Duodenal mucosa (tissue), 2 donors: ENCODE results near the gene C1GALT1.
"Not testable (repeated sequence)": the region's sequence is repeated elsewhere in the genome, so short reads cannot be mapped to it uniquely, and the experiment has no call there.

ENCODE experiments used
- H3K27ac ChIP-seq: one replicate; pipeline ENCODE4 v1.7.0; 2013; ENCODE audit warnings: low read depth, low read length
- H3K27me3 ChIP-seq, 2 donors: one replicate each; pipeline ENCODE4 v1.7.0; 2013; ENCODE audit warnings: low read length in 2 of 2, control low read depth in 1 of 2; ENCODE audit not compliant: insufficient read depth in 2 of 2, control insufficient read depth in 1 of 2
- H3K36me3 ChIP-seq, 2 donors: one replicate each; pipeline ENCODE4 v1.7.0; 2013; ENCODE audit warnings: low read length in 2 of 2, control low read depth in 1 of 2; ENCODE audit not compliant: insufficient read depth in 2 of 2, control insufficient read depth in 1 of 2
- H3K4me1 ChIP-seq, 2 donors: one replicate each; pipeline ENCODE4 v1.7.0; 2013; ENCODE audit warnings: low read length in 2 of 2, control low read depth in 1 of 2; ENCODE audit not compliant: insufficient read depth in 2 of 2, control insufficient read depth in 1 of 2
- H3K4me3 ChIP-seq, 2 donors: one replicate each; pipeline ENCODE4 v1.7.0; 2013; ENCODE audit warnings: low read length in 2 of 2, low read depth in 1 of 2
- H3K9ac ChIP-seq, 2 donors: one replicate each; pipeline ENCODE4 v1.7.0; 2013; ENCODE audit warnings: low read length in 2 of 2, low read depth in 1 of 2
- H3K9me3 ChIP-seq, 2 donors: one replicate each; pipeline ENCODE4 v1.7.0; 2013; ENCODE audit warnings: low read length in 2 of 2, control low read depth in 1 of 2; ENCODE audit not compliant: control insufficient read depth in 1 of 2

C1GALT1 gene

DNA sequence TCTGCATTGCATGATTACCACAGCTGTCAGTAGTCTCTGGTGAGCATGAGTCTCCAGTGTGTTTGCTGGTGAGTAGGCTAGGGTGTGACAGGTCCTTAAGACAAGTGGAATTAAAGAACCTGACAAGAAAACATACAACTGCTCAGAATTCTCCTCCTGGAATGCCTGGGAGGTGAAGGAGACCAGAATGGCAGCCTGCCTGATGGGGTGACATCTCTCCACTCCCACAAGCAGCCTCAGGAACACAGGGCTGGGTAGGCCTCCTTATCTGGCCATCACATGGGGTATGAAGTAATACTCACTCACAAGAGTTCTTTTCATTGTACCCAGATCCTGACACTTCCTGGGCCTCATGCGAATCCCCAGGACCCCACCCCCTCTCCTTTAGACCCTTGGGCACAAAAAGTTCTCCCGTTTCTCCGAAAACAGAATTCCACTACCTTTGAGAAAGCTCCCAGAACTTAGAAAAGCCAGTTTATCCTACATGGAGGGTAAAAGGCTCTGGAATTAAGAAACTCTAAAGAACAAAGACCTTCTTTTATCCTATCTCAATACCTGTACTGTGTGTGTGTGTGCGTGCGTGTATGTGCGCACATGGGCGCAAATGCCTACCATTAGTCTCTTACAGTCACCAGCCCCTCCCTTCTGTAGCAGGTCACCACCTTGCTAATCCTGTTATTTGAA lies 33.4 kb upstream of the C1GALT1 start:
- no peaks in the 10 kb centered on the region for H3K27me3 ChIP-seq
- no peak overlapping the region for H3K4me3 ChIP-seq
- no peaks in the 10 kb centered on the region for H3K36me3 ChIP-seq
- no peaks in the 10 kb centered on the region for H3K9me3 ChIP-seq
- H3K9ac ChIP-seq: no peak overlapping the region
- peaks cover 0 to 12% of the 10 kb centered on the region in 2 donors for H3K4me1 ChIP-seq
- no peak overlapping the region for H3K27ac ChIP-seq

DNA sequence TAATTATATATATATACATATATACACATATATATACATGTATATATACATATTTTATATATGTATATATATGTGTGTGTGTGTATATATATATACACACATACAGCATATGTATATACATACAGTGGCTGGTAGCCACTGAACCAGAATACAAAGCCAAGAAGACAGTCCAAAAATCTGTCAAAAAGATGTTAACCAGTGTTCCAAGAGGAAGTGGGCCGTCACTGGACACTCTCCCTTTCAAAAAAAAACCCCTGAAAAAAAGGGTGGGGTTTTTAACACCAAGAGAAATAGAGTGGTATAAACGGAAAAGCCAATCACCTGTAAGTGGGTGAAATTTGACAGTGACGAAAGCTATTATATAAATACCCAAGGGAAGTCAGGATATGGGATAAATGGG lies 31.1 kb upstream of the C1GALT1 start:
- no peak overlapping the region for H3K9ac ChIP-seq
- no peaks in the 10 kb centered on the region for H3K36me3 ChIP-seq
- no peaks in the 10 kb centered on the region for H3K27me3 ChIP-seq
- H3K27ac ChIP-seq: no peak overlapping the region
- H3K4me3 ChIP-seq: no peak overlapping the region
- H3K9me3 ChIP-seq: no peaks in the 10 kb centered on the region
- peaks cover 0 to 12% of the 10 kb centered on the region in 2 donors for H3K4me1 ChIP-seq

DNA sequence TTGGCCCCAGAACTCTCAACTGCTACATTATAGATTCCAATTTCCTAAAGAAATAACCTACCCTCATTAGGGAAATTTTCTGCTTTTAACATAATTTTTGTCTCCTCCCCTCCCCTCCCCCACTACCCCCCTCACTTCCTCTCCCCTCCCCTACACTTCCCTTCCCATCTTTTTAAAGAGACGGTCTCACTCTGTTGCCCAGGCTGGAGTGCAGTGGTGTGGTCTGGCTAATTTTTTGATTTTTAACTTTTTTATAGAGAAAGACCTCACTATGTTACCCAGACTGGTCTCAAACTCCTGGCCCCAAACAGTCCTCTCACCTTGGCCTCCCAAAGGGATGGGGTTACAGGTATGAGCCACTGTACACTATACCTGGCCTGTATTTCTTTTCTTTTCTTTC lies 30.5 kb upstream of the C1GALT1 start:
- no peaks in the 10 kb centered on the region for H3K36me3 ChIP-seq

DNA sequence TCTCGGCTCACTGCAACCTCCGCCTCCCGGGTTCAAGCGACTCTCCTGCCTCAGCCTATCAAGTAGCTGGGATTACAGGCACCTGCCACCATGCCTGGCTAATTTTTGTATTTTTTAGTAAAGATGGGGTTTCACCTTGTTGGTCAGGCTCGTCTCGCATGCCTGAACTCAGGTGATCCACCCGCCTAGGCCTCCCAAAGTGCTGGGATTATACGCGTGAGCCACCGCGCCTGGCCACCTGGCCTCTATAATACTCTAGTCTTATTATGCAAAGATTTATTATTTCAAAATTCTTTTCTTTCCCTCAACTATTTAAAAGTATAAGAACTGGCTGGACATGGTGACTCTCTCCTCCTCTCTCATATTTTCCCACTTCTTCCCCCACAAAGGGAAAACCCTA lies 30.0 kb upstream of the C1GALT1 start:
- Histone ChIP-seq H3K27me3 (no peaks in the 10 kb centered on the region), H3K36me3 (no peaks in the 10 kb centered on the region), H3K27ac (no peak overlapping the region), H3K4me3 (no peak overlapping the region), H3K9me3 (no peaks in the 10 kb centered on the region), H3K9ac (no peak overlapping the region), H3K4me1 (peaks cover 0 to 20% of the 10 kb centered on the region in 2 donors)

More for the DNA sequence above, 30.5 kb upstream of the C1GALT1 start:
- Histone ChIP-seq H3K9ac (no peak overlapping the region), H3K27me3 (no peaks in the 10 kb centered on the region), H3K27ac (no peak overlapping the region), H3K9me3 (no peaks in the 10 kb centered on the region), H3K4me1 (peaks cover 0 to 16% of the 10 kb centered on the region in 2 donors), H3K4me3 (no peak overlapping the region)

DNA sequence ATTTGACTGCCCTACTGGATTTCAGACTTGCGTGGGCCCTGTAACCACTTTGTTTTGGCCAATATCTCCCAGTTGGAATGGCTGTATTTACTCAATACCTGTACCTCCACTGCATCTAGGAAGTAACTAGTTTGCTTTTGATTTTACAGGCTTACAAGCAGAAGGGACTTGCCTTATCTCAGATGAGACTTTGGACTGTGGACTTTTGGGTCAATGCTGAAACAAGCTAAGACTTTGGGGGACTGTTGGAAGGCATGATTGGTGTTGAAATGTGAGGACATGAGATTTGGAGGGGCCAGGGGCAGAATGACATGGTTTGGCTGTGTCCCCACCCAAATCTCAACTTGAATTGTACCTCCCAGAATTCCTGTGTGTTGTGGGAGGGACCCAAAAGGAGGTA lies 28.0 kb upstream of the C1GALT1 start:
- not testable (repeated sequence) for H3K4me3 ChIP-seq, H3K9me3 ChIP-seq, H3K36me3 ChIP-seq, H3K9ac ChIP-seq, H3K27ac ChIP-seq, H3K27me3 ChIP-seq
- H3K4me1 ChIP-seq: peaks cover 0 to 19% of the 10 kb centered on the region in 2 donors

DNA sequence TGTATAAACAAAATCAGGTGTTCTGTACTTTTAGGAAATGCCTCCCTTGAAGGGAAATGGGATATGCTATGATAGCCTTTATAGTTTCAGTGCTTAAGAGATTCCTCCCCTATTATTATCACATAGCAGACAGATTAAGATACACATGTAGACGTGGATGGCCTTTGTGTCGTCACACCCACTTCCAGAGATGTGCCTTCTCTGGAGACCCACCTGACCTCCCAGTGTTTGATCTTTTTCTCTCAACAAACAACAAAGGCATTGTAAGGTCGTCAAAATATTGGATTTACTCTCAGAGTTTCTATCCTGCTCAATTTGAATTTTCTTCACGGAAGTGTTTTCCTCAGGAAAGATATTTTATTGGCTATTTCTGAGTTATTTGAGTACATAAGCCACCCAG lies 25.7 kb upstream of the C1GALT1 start:
- H3K27ac ChIP-seq: no peak overlapping the region
- no peaks in the 10 kb centered on the region for H3K36me3 ChIP-seq
- H3K27me3 ChIP-seq: no peaks in the 10 kb centered on the region
- H3K9ac ChIP-seq: no peak overlapping the region
- H3K4me1 ChIP-seq: peaks cover 0 to 22% of the 10 kb centered on the region in 2 donors
- H3K4me3 ChIP-seq: no peak overlapping the region
- H3K9me3 ChIP-seq: no peaks in the 10 kb centered on the region

DNA sequence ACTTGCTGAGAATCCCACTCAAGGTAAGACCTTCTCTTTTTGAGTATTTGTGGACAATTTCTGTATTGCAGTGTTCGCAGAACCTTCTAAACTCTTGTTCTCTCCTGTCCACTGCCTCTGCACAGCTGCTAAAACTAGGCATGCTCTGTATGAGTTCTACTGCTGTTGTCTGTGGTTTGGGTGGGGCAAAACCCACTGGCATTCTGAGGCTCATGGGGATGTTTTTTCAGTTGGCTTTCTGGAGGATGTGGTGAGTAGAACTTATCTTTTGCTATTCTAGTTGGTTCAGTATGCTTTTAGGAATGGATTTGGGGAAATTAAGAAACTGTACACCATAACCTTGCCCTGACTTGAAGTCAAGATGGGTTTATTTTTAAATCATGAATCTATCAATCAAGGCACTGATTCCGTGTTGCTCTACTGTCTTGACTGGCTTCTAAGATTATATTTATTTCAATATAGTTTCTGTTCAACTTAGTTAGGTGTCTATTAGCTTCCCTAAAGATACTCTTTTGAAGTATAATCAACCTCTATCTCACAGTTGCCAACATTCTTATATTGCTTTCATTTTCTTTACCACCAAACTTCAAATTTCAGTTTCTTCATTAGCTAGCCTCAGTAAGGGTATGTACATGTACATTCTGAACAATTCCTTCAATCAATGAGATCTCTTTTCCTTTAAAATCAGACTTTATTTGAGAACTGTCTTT lies 25.0 kb upstream of the C1GALT1 start:
- H3K27ac ChIP-seq: no peak overlapping the region
- H3K4me3 ChIP-seq: peak overlapping the region in 1 of 2 donors; percentile 18
- H3K36me3 ChIP-seq: no peaks in the 10 kb centered on the region
- H3K9ac ChIP-seq: no peak overlapping the region
- H3K4me1 ChIP-seq: peaks cover 0 to 22% of the 10 kb centered on the region in 2 donors
- no peaks in the 10 kb centered on the region for H3K27me3 ChIP-seq
- no peaks in the 10 kb centered on the region for H3K9me3 ChIP-seq

DNA sequence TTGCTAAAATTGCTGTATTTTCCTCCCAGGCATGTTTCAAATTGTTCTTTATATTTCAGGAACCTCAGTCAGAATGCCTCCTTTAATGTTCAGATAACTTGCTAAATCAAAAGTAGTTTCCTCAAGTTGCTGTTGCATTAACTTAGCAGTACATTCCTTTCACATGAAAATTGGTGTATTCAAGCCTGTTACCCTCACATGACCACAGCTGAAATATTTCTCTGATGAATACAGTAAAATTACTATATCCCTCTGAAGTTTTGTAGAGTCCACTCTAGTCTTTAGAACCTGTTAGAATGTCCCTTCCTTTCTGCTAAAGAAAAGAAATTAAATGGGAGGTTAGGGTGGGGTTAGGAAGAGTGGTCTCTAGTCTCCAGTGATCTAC lies 24.5 kb upstream of the C1GALT1 start:
- no peaks in the 10 kb centered on the region for H3K27me3 ChIP-seq
- no peak overlapping the region for H3K27ac ChIP-seq
- peaks cover 0 to 22% of the 10 kb centered on the region in 2 donors for H3K4me1 ChIP-seq
- no peak overlapping the region for H3K9ac ChIP-seq
- H3K36me3 ChIP-seq: no peaks in the 10 kb centered on the region
- no peaks in the 10 kb centered on the region for H3K9me3 ChIP-seq
- no peak overlapping the region for H3K4me3 ChIP-seq

DNA sequence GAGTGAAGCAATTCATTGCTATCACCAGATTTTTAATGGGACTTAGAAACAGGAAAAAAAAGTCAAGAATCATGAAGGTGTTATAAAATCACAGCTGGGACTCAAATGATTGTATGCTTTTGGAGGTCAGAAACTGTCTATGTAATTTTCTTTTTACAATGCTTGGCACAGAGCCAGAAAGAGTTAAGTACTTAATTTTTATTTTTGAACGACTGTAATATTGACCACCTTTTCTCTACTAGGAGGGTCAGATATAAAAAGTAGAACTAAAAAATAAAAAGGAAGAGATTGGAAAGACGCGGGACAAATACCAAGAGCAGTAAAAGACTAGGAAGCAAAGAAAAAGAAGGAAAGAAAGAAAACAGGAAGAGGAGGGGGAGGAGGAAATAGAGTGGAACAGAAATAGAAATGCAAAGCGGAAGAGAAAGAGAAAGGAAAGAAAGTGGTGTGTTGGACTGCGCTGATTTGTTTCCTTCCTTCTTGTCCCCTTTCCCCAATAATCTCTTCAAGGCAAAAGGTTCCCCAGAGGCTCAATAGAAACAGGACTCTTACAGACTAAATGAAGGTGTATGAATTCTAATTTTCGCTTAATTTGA lies 23.2 kb upstream of the C1GALT1 start:
- Histone ChIP-seq H3K27me3 (no peaks in the 10 kb centered on the region), H3K4me1 (peaks cover 0 to 22% of the 10 kb centered on the region in 2 donors), H3K36me3 (no peaks in the 10 kb centered on the region), H3K9me3 (no peaks in the 10 kb centered on the region), H3K27ac (no peak overlapping the region), H3K4me3 (peak overlapping the region in 1 of 2 donors; percentile 26), H3K9ac (no peak overlapping the region)

DNA sequence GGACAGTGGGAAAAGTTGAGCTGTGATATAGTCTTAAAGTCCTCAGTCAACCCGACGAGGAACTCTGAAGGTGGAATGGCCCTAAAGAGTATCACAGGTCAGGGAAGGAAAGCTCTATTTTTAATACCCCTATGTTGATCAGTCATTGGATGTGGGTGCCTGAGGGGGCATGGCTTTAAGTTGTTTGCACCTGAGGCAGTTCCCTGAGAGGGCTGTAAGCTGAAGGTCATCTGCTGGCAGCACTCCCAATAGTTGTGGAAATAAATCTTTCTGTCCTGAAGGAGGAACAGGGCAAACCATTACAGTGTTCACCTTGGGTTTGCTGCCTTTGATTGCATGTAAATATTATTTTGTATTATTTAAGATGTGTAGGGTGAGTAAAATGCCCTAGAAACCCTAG lies 17.8 kb upstream of the C1GALT1 start:
- no peak overlapping the region for H3K4me3 ChIP-seq
- no peak overlapping the region for H3K9ac ChIP-seq
- H3K4me1 ChIP-seq: peaks cover 0 to 14% of the 10 kb centered on the region in 2 donors
- no peaks in the 10 kb centered on the region for H3K27me3 ChIP-seq
- no peak overlapping the region for H3K27ac ChIP-seq
- H3K36me3 ChIP-seq: no peaks in the 10 kb centered on the region
- no peaks in the 10 kb centered on the region for H3K9me3 ChIP-seq
